NCI-H2029 treated with DMSO at 0.1 percent for 48 hours (cell line): ENCODE measurements around the gene RAB31.

Experiments used
- DNase-seq: peaks from one replicate; lab custom pipeline; 2025; lab: John Stamatoyannopoulos, UW

Gene RAB31

DNA sequence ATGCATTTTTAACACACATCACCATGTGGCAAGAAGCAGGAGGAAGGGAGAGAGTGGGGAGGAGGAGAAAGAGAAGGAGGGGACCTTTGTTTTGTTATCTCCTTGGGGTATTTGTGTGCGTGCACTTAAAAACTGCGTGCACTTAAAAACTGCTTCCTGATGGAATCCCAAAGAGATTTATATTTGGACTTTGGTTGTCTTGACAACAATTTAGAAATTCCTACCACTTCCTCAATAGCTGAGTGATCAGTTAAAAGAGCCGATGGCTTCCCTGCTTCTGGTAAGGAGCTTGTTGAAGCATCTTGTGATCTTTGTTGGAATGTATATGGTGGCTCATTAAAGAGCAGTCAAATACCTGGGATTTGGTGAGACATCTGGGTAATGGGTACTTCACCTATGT is 4.5 kb downstream of the RAB31 start:
- DNase-seq, result no peak

DNA sequence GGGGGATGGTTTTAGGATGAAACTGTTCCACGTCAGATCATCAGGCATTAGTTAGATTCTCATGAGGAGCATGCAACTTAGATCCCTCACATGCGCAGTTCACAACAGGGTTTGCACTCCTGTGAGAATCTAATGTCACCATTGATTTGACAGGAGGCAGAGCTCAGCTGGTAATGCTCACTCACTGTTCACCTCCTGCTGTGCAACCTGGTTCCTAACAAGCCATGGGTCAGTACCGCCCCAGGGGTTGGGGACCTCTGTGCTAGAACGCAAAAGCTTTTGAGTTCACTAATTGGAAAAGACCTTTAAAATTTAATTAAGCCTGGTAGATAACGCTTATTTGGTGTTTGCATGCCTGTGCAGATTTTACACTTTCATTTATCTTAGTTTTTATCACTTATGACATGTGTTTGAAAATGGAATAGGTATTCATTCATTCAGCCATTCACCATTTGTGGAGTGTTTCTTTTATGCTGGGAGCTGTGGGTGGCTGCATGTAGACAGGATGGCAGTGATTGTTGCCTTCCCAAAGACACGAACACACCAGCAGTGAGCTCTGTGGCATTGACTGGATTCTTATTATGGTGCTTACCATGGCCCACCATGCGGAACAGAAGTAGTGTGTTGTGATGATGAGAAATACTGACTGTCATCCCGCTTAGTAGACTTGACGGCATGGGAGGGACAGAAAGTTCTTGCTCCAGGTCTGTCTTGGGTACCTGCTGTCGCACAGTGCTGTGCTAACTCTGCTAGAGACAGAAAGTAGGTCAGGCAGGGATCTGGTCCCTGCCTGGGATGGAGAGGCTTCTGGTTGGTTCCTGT is 6.4 kb downstream of the RAB31 start:
- no peak for DNase-seq

DNA sequence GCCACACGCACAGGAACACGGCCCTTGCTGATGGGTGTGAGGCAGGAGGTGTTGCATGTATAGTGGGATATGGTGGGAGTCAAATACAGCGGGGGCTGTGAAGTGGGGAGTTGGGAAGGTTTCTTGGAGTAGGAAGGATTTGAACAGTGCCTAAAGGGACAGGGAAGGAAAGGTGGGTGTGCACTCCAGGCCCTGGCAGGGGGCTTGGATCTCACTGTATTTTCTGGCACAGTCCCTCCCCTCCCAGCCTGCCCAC is 6.9 kb downstream of the RAB31 start:
- no peak for DNase-seq

DNA sequence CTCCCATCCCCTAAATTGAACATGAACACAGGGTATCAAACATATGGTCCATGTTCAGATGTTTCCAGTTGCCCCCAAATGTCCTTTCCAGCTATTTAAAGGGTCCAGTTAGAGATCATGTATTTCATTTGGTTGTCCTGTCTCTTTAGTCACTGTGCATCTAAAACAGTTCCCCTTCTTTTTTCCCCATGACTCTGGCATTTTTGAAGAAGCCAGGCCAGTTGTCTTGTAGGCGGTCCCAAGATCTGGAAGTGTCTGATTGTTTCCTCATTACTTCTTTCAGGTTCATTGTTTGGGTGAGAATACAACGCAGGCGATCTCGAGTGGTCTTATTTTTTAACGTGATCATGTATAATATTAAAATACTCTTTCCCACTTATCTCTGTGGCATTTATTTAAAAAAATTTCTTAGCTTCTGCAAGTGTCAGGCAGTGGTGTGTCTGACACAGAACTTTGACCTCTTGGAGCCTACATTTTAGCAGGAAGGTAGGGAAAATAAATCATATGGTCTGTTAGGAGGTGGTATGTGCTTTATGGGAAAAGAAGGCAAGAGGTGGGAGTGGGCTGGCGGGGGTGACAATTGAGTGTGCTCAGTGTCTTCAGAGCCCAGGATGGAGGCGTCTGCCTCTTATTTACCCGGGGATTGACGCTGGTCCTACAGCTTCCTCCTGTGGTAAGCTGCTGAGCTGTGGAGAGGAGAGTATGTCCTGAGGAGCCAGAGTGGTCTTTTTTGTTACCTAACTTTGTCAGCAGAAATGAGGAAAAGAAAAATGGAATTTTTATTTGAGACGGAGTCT is 8.1 kb downstream of the RAB31 start:
- DNase-seq, result no peak

DNA sequence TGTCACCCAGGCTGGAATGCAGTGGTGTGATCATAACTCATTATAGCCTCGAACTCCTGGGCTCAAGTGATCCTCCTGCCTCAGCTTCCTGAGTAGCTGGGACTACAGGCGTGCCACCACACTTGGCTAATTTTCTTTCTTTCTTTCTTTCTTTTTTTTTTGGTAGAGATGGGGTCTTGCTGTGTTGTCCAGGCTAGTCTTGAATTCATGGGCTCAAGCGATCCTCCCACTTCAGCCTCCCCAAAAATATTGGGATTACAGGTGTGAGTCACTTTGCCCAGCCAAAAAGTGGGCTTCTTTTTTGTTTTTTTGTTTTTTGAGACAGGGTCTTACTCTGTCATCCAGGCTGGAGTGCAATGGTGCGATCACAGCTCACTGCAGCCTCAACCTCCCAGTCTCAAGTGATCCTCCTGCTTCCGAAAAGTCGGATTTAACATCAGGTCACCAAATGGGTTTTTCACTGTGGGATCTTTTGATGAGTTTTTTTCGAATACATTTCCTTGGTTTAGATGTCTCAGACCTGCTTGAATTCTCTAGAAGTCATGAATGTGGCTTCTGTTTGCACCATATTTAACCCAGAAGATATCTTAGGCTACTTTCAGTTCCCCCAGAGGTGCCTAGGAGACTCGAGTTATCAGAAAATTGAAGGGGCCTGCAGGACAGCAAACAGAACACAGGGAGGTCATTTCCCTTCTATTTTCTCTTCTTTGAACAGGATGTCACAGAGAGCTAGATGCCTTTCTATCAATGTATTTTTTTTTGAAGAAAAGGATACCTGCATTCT is 8.9 kb downstream of the RAB31 start:
- DNase-seq, result no peak

DNA sequence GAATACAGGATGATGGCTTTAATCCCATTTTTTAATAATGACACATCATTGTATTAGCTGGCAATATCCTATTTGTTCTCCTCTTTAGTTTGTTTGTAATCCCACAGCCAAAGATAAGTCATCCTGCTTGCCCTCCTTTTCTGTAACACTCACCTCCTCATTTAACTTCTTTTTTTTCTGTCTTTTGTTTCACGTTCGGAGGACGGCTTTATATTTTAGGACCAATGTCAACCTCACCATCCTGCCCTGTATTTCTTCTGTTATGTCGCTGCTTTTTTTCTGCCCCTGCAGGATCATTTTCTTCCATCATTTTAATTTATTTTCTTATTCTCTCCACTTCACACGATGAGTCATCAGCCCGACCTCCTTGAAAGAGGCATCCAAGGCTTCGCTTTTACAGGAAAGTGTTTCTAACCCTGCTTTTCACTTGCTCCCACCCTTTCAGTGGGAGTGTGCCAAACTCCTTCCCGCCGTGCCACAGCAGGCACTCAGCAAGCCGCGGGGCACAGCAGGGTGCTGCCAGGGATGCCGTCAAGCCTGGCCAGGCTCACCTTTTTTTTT is 11.4 kb downstream of the RAB31 start:
- no peak for DNase-seq

DNA sequence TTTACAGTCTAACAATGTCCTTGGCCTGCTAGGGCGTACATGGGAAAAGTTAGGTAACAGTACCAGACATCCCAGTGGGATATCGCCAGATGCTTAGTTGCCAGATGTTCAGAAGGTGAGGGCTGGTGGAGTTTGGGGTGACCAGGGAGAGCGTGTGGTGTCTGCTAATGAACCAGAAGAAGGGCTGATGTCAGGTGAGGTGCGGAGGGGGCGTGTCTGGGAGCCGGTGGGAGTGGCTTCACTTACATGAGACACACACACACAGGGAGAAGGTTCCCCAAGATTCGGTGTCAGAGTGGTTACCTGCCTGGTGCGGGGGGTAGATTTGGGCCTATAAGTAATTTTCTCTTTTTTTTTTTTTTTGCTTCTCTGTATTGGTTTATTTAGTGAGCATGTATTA is 12.2 kb downstream of the RAB31 start:
- DNase-seq, result no peak

DNA sequence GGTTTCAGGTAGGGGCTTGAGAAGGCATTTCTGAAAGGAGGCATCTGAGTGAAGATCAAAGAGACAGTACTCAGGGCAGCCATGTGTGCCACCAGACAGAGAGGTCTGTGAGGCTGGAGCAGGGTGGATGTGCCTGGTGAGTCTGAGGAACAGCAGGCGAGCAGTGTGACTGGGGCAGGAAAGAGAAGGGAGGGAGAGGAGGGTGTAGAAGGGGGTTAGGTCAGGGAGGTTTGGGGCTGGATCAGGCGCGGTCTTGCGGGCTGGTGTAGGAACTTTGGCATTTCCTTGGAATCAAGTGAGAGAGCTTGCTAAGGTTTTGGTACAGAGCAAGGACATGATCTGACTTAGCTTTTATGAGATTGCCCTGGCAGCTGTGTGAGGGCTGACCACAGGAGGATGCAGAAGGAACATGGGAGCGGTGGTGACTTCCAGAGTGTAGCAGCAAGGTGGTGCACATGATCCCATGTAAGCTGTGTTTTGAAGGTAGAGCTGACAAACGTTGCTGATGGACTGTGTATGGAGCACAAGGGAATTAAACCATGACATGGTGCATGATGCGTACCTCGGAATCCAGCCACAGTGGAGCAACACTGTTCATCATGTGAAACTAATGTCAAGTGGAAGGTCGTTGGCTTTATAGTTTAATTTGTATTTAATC is 13.9 kb downstream of the RAB31 start:
- DNase-seq, result no peak

DNA sequence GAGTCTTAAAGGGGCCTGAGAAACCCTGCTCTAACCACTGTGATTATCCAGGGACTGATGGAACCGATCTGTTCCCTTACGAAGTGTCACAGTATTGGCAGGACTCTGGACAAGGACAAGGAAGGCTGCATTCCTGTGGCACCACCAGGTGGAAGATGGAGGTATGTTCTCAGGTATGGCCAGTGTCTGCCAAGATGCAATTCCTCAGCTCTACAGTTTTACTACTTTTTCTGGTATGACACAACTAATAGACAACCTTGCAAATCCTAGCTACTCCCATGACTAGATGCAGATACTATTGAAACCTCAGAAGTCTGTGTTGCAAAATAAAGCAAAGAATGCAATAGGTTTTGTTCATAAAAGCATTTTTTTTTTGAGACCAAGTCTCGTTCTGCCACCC is 14.6 kb downstream of the RAB31 start:
- DNase-seq, result no peak

DNA sequence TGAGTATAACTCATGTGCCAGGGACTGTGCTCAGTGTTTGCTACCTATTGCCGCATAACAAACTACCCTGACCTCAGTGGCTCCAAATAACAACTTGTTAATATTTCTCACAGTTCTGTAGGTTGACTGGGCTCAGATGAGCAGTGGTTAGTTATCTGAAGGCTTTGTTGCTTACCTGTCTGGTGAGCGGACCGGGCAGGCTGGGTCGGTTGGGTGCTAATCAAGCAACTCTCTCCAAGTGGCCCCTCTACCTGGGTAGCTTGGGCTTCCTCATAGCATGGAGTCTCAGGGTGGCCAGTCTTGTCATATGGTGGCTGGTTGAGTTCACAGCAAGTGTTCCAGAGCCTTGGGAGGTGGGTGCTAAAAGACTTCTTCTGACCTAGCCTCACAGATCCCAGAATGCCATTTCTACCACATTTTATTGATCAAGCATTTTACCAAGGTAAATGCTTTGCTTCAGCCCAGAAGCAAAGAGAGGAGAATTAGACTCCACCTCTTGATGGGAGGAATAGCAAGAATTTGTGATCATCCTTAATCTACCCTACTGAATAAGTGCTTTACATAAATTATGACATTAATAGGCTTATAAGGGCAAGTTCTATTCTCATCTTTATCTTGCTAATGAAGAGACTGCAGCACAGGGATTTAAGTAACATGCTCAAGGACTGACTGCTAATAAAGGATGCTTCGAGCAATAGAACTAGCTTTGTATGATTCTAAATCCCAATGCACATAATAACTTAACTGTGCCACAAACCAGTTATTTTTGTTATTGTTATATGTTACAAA is 16.9 kb downstream of the RAB31 start:
- no peak for DNase-seq

DNA sequence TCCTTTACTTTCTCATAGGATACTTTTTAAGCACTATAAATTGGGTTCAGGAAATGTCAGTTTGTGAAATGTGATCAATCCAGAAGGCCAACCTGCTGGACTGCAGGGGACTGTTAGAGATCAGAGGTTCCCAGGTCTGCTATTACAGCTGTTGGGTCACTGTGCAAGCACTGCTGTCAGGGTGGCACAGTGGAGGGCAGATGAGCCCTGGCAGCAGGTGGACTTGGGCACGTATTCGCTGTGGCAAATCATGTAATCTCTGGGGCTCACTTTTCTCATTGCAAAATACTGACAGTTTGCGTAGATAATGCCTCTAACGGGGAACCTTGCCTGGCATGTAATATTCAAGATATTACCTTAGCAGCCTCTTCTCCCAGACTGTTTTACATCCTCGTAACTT is 18.1 kb downstream of the RAB31 start:
- no peak for DNase-seq

DNA sequence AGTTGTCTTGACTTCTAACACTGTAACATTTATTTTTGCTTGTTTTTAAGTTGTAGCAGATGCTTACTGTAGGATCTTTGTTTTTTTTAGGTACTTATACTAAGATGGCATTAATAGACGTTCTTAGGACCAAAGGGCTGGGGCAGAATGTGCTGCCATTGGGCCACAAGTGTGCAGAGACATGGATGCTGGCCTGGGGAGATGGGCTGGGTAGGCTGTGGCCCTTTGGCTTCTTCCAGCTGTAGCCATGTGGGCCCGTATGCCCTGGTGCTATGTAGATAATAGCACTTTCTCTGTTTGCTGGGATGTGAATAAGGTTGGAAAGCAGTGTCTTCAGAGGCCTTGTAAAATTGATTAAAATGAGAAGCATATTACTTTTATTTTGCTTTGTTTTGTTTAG is 18.8 kb downstream of the RAB31 start:
- no peak for DNase-seq

DNA sequence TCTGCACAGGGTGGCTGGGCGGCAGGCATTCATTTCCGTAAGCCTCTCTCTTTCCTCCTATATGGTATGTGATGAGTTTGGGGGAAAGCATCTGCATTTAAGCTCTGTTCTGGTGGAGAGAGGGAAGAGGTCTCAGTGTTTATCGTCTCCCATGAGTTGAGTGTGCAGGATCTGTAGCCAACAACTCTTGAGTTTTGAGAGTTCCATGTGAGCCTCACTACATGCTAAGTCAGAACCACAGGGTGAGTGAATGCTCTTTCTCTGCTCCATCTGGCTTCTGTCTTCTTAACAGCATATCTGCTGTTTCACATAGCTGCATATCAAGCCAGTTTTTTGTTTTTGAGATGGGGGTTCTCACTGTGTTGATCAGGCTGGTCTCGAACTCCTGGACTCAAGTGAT is 22.7 kb downstream of the RAB31 start:
- DNase-seq, result no peak

DNA sequence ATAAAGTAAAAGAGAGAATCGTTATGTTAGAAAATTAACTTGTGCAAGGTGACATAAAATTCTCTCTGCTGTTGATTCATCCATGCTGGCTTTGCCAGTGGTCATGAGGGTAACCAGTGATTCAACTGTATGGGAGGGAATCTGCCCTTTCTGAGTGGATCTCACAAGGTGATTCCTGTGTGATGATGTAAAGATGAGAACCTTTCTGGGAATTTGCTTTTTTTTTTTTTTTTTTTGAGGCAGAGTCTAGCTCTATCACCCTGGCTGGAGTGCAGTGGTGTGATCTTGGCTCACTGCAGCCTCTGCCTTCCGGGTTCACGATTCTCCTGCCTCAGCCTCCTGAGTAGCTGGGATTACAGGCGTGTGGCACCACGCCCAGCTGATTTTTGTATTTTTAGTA is 23.3 kb downstream of the RAB31 start:
- DNase-seq, result no peak

DNA sequence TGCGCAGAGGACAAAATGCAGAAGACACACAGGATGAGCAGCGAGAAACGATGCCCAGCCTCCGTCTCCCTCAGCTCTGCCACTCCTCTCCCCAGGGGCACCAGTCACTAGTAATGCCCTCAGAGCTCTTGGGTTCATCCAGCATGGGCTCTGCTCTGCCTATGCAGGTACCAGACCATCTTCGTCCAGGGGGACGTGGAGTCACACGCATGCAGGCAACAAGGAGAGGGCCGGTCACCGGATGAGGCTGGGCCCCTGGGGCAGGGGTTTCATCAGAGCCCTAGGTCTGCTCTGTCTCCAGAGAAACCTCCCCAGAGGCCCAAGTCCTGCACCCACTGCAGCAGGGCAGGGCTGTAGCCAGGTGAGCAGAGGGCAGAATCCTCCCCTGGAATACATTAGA is 23.9 kb downstream of the RAB31 start:
- no peak for DNase-seq

DNA sequence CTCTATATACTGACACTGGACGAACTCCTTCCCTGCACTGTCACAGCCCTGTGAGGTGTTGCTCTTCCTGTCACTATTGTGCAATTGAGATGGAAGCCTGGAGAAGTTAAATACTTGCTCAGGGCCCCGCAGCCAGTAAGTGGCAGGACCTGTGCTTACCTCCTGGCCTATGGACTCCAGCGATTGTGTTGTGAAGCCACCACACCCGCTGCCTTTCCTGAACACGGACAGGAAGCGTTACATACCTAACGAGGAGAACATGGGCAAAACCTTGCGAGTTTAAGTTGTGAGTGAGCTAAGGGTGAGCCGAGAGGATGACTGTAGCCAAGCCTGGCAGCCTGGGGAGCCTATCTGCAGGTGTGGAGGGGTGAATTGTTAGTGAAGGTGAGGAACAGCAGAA is 26.1 kb downstream of the RAB31 start:
- no peak for DNase-seq

DNA sequence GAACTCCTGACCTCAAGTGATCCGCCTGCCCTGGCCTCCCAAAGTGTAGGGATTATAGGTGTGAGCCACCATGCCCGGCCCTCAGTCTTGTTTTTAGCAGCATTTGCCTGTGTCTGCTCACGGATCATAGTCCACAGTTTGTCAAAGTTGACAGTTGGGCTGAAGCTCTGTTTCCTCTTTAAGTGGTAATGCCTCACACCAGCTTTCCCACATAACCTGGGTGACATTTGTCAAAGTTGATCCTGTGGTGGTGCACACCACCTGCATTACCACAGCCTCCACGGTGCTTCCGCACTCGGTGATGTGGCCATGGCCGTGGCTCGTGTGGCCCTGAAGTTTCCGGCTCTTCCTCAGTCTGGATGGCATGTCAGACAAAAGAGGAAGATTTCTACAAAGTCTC is 27.1 kb downstream of the RAB31 start:
- no peak for DNase-seq

DNA sequence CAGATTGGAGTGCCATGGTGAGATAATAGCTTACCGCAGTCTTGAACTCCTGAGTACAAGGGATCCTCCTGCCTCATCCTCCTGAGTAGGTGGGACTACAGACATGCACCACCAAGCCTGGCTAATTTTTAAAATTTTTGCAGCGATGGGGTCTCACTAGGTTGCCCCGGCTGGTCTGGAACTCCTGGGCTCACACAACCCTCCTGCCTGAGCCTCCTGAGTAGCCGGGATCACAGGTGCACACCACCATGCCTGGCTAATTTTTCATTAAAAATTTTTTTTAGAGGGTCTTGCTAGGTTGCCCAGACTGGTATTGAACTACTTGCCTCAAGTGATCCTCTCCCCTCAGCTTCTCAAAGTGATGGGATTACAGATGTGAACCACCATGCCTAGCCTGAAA is 27.8 kb downstream of the RAB31 start:
- no peak for DNase-seq

DNA sequence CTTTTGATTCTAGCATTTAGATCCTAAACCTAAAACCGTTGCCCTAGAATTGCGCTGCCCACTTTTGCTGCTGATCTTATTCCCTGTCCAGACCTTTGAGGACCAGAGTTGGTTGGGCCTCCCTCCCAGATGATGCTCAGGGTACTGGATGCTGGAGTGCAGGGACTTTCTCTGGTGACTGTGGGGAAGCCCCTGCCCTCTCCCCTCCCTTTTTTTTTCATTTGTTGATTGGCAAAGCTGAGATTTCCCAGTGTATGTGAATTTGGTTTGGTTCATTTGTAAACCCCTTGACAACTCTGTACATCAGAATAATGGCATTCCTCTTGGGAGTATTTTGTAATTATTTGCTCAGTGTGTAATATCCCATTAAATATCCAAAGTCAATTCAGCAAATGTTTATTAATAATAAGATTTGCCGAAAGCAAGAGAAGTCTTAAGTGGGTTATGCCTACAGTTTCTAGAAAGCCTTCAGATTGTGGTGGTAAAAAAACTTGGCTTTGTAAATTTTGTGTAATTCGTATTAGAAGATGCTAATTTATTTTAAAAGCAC is 28.3 kb downstream of the RAB31 start:
- no peak for DNase-seq

DNA sequence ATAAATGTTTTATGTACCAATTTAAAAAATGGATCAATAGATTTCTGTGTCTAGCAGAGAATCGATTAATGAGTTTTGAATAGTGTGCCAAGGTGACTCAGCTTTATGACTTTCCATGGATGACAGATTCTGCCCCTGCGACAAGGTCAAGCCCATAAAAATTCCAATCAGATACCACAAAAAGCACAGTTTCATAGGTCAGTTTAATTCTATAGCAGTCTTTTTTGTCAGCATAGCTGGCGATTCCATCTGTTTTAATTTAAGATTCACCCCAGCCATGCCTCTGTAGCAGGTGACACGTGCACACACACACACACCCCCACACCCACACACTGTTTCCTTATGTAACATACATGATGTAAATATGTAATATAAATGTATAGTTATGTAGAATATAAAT is 28.9 kb downstream of the RAB31 start:
- DNase-seq, result no peak

DNA sequence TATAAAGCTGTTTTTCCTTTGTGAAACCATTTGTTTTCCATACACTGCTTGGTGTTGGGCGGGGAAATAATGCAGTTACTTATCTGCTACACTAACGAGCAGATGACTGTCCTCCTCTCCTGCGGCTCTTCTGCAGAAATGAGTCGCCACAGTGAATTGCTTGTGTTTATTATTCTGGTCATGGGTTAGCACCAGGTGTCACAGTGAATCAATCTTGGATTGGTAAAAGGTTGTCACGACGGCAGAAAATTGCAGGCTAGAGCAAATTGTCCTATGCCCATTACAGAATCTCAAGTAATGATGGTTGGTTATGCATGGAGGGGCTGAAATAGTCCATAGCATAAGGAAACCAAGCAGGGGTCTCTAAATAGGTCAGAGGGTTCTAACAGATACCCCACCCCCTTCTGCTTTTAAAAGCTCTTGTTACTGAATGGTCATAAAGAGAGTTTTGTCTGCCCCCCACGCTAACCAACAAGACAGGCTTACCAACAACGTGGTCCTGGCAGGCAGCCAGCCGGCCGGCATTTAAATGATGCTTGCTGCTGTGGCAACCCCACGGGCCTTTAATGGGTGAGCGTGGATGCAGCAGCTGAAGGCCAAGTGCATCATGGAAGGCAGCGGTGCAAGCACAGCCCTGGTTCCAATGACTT is 29.5 kb downstream of the RAB31 start:
- no peak for DNase-seq
